Activated CD8-positive, alpha-beta memory T cell treated with anti-CD3 and anti-CD28 coated beads for 48 hours (primary cell): ENCODE measurements around the gene SIGLEC6.

Experiments used
- DNase-seq, 3 experiments: peaks; one replicate each; pipeline ENCODE4 v3.0.0-alpha.2; 2020; ENCODE audit warnings: low read depth in 2 of 3, low spot score in 2 of 3

Gene SIGLEC6

DNA sequence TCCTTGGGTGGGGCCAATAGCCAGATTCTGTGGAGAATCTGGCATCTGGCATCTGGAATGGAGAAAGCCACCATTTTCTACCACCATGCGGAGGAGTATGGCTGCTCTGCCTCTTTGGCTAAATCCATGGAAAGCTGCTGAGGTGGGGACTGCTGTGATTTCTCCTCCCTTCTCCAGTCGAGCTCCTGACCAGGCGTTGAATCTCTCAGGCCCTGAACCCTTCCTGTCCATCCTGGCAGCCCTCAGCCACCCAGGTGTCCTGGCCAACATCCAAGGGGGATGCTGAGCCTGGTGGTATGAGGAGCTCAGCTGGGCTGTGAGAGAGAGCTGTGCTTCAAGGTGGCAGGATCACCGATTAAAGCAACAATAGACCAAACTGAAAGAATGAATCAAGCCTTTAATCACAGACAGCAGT is 17.4 kb upstream of the SIGLEC6 start:
- DNase-seq, result no peak

- DNase-seq, result no peak
Measured at GRCh38 chr19:51548213-51548651, 16.8 kb upstream of the SIGLEC6 start.

- no peak for DNase-seq
Measured at GRCh38 chr19:51547397-51548212, 16.1 kb upstream of the SIGLEC6 start.

GRCh38 chr19:51546650-51547396 is 15.4 kb upstream of the SIGLEC6 start:
- DNase-seq, result no peak

DNA sequence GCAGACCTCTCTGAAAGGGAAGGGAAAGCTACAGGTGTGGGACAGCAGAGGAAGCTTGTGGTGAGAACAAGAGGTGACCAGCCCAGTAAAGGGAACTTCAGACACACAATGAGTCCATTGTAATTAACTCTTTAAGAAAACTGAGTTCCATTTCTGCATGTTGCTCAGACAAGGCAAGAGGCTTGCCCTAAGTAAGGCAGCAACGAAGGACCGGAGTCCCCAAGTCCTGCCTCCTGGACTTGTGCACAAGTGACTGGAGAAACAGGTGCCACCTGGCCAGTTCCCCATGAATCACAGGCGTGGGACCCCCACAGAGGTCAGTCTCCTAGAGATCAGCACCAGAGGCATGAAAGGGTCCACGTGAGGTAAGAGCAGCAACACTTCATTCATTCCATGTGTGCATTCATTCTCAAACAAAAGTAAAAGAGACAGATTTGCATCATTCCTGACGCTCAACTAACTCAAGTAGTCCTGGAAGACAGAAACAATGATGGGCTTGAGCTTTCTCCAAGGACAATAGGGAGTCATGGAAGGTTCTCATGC is 14.7 kb upstream of the SIGLEC6 start:
- DNase-seq, result no peak

GRCh38 chr19:51544038-51544437 is 12.6 kb upstream of the SIGLEC6 start:
- DNase-seq, result no peak

- DNase-seq, result no peak
Measured at GRCh38 chr19:51542699-51543098, 11.2 kb upstream of the SIGLEC6 start.

GRCh38 chr19:51541458-51542357 is 10.2 kb upstream of the SIGLEC6 start:
- DNase-seq, result no peak

DNA sequence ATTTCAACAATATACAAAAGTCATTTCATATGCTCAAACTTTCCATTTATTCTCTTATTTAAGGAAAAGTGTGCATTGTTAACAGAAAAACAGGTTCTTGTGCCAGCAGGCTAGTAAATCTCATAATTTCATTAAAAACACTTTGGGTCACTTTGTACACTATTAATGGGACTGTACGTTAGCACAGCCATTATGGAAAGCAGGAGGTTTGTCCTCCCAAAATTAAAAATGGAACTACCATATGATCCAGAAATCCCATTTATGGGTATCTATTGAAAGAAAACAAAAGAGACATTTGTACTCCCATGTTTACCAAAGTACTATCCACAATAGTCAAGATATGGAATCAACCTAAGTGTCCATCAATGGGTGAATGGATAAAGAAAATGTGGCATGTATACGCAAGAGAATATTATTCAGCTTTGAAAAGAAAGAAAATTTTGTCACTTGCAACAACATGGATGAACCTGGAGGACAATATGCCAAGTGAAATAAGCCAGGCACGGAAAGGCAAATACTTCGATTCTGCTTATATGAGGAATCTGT is 8.4 kb upstream of the SIGLEC6 start:
- no peak for DNase-seq

- DNase-seq, result no peak
Measured at GRCh38 chr19:51535535-51535934, 4.1 kb upstream of the SIGLEC6 start.

DNA sequence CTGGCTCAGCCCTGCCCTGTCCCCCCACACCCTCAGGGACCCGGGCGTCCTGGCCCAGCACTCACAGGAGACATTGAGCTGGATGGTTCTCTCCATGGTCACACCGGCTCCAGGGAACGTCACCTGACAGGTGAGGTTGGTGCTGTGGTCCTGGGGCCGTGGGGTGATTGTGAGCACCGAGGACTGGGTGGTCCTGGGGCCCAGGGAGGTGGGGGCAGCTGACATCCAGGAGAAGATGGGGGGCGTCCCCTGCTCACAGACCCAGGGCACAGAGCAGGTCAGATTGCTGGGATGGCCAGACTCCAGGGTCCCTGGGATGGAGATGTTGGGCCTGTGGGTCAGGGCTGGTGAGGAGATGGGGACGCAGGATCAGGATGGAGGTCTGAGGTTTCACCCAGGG is 854 bp downstream of the SIGLEC6 start:
- DNase-seq, result no peak

DNA sequence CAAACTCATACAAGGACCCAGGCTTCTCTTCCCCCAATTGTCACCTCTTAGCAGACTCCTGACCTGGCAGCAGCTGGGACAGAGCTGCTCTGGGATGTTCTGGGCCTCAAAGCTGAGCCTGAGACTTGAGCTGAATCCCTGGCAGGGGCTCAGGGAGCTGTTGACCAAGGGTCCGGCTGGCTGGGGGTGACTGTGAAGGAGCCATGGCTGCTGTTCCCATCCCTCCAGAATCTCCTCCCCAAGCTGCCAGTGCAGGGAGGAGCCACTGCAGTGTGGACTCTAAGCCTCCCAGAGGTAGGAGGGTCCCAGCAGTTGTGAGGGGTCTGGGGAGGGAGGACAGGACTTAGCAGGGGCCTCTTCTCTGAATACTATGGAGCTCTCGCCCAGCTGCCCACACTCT is 2.2 kb downstream of the SIGLEC6 start:
- DNase-seq, result no peak

DNA sequence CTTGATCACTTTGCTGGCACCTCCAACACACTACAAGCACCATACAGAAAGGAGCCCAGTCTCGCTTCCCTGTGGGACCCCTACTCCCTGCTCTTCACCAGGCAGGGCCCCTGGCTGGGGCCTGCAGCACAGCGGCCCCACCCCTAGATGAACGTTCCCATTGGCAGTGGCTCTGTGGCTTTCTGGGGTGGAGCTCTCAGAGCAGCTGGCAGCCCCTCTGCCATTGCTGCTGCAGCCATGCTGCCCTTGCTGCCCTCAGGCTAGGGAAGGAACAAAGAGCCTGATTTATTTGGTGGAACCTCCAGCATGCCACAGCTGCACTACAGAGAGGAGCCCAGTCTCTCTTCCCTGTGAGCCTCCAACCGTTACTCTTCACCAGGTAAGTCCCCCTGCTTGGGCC is 5.8 kb downstream of the SIGLEC6 start:
- no peak for DNase-seq

DNA sequence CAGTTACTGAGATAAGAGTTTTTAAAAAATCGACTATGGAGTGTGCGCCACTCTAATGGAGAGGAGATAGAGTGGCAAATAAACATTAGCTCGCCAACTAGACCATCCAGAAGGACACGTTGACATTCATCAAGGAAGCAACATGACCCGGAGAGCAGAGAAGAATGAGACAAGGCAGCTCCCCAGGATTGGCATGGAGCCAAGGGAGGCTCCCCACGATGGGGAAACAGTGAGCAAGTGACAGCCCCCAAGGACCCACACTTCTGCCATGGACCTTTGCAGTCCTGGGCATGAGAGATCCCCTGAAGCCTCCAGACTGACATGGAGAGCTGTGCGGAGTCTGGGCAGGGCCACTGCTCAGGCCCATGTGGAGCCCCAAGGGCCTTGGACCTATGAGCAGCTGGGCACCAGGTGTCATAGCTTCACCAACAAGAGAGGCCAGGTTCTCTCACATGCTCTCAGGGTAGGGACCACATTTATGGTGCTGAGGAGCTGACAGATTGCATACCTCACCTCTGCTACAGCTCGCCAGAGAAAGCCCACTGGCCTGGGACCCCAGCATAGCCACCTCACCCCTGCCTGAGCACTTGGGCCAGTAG is 6.7 kb downstream of the SIGLEC6 start:
- DNase-seq, result no peak

DNA sequence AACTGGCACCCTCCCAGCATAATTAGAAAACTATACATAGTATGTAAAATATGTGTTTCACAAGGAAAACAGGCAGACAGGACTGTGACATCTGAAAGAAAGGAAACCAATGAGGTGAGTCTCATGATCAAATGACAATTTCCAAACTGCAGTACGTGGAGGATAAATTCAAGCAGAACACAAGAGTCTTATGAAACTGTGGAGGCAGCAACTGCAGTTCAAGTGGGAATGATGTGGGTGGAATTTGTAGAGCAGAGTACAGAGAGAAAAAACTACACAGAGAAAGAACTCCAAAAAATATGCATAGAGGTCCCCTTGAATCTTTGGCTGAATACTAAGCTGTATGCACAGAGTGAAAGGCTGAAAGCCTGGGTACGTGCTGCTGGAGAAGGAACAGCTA is 9.7 kb downstream of the SIGLEC6 start:
- no peak for DNase-seq

- DNase-seq, result no peak
Measured at GRCh38 chr19:51521357-51521756, 10.1 kb downstream of the SIGLEC6 start.

- no peak for DNase-seq
Measured at GRCh38 chr19:51520728-51521127, 10.7 kb downstream of the SIGLEC6 start.

DNA sequence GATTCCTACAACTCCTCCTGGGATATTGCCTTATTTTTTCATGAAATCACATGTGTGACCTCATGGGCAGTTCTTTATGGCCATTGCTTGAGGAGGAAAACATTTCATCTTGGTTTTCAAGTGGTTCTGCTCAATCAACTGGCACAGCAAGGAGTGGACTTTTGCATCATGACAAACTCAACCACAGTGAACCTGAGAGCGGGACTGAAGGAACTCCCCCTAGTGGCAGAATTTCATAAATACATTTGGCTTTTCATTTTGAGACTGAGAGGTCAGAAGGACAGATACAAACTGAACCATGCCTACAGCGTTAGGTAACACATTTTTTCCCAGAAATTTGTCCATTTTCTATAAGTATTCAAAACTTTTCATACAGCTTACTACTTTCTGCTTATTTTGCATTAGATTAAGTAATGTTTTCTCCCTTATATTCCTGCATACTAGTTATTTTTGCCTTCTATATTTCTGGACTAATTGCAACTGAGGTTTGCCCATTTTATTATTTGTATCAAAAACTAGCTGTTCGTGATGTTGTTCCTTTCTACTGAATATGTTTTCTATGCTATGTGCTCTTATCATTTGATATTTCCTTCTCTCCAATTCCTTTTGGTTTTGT is 16.5 kb downstream of the SIGLEC6 start:
- DNase-seq, result no peak

- no peak for DNase-seq
Measured at GRCh38 chr19:51513968-51514367, 17.5 kb downstream of the SIGLEC6 start.

DNA sequence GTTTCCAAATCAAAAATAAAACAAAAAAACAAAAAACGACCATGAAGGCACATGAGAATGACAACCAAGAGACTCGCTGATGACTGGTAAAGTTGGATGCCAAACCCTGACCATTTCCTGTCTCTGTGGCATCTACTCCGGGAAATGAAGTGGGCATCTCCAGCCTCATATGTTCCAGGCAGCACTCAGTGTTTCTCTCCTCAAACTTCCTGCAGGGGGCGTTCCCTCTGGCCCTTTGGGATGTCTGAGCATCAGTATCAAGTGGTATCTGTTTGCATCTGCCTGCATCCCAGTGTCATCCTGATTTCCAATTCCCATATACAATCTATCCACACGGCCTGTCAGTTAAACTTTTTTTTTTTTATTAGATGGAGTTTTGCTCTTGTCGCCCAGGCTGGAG is 20.1 kb downstream of the SIGLEC6 start:
- no peak for DNase-seq
